Measurements from ENCODE around the gene ASPA. TPM values are rescaled to one million over a fixed set of nuclear protein-coding genes. Genes with fewer than 3 reads are reported as not detected.

Gene ASPA
- total and polyA plus RNA-seq, 2 of the 13 experiments (the other 11 are each of a cell fraction or from before 2014, with no cell fraction given), result not detected

- ChIA-PET POLR2A (no interaction called here), CTCF (ENCODE audit: low intra/inter-chr PET ratio, low total read pairs) (no interaction called here)
- no peak overlapping the region for H3K4me3 ChIP-seq (replicated peaks in 1 of 3; ENCODE audit: insufficient read depth in 1 of 3, low read depth in 2 of 3, low read length in 3 of 3)
- no peak overlapping the region for H2AFZ ChIP-seq (ENCODE audit: low read length)
- FAIRE-seq, result no peak
- H3K79me2 ChIP-seq (ENCODE audit: insufficient read depth, low read length), result no peaks in the 10 kb centered on the region
- no peak overlapping the region for H3K4me2 ChIP-seq (ENCODE audit: low read depth, low read length)
- no peaks in the 10 kb centered on the region for H3K9me3 ChIP-seq (ENCODE audit: low read length)
- no peak overlapping the region for H3K27ac ChIP-seq (ENCODE audit: extremely low read length, insufficient read depth, low read length)
- no peak for DNase-seq (ENCODE audit: low spot score)
- TF ChIP-seq ZNF253 (CRISPR knock-in tag; IDR thresholded peaks at IDR 0.05; ENCODE audit: borderline replicate concordance) (no peak), IRF1 (CRISPR knock-in tag; IDR thresholded peaks at IDR 0.05; ENCODE audit: low read depth) (no peak), THAP8 (CRISPR knock-in tag; IDR thresholded peaks at IDR 0.05; ENCODE audit: borderline replicate concordance) (no peak), PHF8 (CRISPR knock-in tag; IDR thresholded peaks at IDR 0.05) (no peak), ZNF326 (CRISPR knock-in tag; IDR thresholded peaks at IDR 0.05; ENCODE audit: borderline replicate concordance) (no peak), PRDM15 (CRISPR knock-in tag; IDR thresholded peaks at IDR 0.05) (no peak), BRD4 (CRISPR knock-in tag; IDR thresholded peaks at IDR 0.05) (no peak), ZNF468 (CRISPR knock-in tag; IDR thresholded peaks at IDR 0.05) (no peak), ZSCAN5A (CRISPR knock-in tag; IDR thresholded peaks at IDR 0.05; ENCODE audit: borderline replicate concordance) (no peak), ATF7-NPFF (CRISPR knock-in tag; IDR thresholded peaks at IDR 0.05; ENCODE audit: low read depth) (no peak), ZNF580 (CRISPR knock-in tag; IDR thresholded peaks at IDR 0.05; ENCODE audit: borderline replicate concordance, low read depth) (no peak), KLF12 (CRISPR knock-in tag; IDR thresholded peaks at IDR 0.05; ENCODE audit: borderline replicate concordance) (no peak), ZNF605 (CRISPR knock-in tag; IDR thresholded peaks at IDR 0.05) (no peak), NFE2L1 (CRISPR knock-in tag; IDR thresholded peaks at IDR 0.05; ENCODE audit: borderline replicate concordance) (no peak), ZNF382 (CRISPR knock-in tag; IDR thresholded peaks at IDR 0.05; ENCODE audit: borderline replicate concordance) (no peak), ZNF136 (CRISPR knock-in tag; IDR thresholded peaks at IDR 0.05; ENCODE audit: low read depth) (no peak)
- ATAC-seq, result no peak
- no TSS peak for BruUV-seq (replicated peaks)
- in situ Hi-C loops (cut with HindIII; ENCODE audit: extremely low pct_ligation_motif_present, low pct_unique_long_range_greater_than_20kb) (no loop called here), intact Hi-C loops (cut with micrococcal nuclease; ENCODE audit: unreplicated experiment) (no loop called here)
- H3K36me3 ChIP-seq (replicated peaks in 1 of 2; ENCODE audit: control insufficient read depth in 1 of 2, insufficient read depth in 2 of 2, low read length in 2 of 2), result no peaks in the 10 kb centered on the region
- no peak overlapping the region for H3K9ac ChIP-seq (ENCODE audit: insufficient read depth, low read depth, low read length)
- 19% methylated on average over 3 of the region's 3 CpGs for WGBS (ENCODE audit: low lambda C conversion rate)
- H4K20me1 ChIP-seq (ENCODE audit: insufficient read depth, low read length), result no peaks in the 10 kb centered on the region
- H3K4me1 ChIP-seq (ENCODE audit: insufficient read depth, low read length), result 0 out of 2 replicates have a peak, but pooled peaks cover 2% of the 10 kb centered on the region
- H3K27me3 ChIP-seq (ENCODE audit: control insufficient read depth in 1 of 2, insufficient read depth in 2 of 2, low read length in 2 of 2), result no peaks in the 10 kb centered on the region
Measured at GRCh38 chr17:3507869-3508268, 32.1 kb downstream of the ASPA start.
